CD4-positive, alpha-beta T cell treated with Interleukin-21 for 1 hour (primary cell): ENCODE measurements around the gene PAIP2.

ENCODE experiments used
- DNase-seq: peaks from one replicate; pipeline ENCODE4 v3.0.0-alpha.2; 2020

Gene PAIP2

DNA sequence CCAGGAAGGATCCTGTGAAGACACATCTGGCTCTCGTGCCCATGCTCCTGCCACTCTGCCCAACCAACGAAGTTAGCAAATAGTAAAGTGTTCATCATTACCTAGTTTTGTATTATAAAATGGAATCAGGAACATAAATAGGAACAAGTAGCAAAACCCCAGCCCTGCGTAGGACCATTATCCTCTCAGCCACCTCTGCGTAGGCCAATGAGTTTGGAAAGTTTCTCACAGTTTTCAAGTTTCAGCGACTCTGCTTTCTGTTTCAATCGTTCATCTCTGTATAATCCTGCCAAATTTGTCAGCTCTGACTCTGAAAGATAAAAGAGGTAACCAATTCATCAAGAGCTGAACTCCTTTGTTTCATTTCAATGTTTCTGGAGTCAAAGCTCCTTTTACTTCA is 72.3 kb downstream of the PAIP2 start:
- DNase-seq = no peak

DNA sequence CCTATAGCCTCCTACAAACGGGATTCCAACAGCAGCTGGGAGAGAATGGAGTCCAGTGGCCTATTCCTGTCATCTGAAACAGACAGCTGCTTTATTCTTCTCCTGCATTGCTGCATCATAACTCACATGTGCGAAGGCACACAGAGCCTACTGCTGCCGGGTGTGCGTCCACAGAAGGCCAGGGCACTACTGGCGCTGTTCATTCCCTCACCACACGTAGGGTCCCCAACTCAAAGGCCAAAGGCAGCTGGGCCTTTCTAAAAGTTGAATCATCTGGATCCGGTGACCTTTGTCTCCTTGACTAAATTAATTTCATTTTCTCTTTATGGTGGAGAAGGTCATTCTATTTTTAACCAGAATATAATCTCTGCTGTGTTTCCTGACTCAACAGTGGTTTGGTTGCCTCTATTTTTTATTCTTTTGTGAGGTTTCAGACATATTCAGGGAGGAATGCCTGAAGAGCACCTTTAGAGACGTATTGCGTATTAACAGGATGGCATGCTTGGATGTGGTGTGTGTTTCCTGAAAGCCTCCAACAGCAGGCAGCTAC is 73.0 kb downstream of the PAIP2 start:
- DNase-seq = no peak

DNA sequence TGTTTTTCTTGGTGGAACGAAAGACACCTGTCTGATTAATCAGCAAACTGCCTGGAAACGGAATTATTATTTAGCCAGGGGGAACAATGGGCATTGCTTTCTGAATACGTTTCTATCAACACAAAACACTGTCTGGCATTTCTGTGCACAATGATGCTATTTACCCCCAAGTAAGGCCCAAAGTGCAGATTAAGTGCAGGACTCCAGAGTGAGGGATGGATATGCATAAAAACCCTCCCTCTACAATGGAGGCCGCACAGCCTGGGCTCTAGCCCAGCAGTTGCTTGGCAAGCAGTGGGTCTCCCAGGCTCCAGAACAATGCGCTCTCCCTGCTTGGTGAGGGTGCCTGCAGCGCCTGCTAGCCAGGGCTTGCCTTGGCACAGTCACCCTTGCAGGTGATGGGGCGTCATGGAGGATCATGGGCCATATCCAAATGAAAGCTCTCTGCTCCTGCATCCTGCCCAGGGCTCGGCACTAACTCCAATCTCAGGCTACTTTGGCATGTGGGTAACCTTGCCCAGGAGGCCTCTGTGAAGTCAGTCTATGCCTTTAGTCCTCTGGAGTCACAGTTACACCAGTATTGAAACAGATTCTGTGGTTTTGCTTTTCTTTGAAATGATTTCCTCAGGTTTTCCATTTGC is 73.7 kb downstream of the PAIP2 start:
- DNase-seq = no peak

DNA sequence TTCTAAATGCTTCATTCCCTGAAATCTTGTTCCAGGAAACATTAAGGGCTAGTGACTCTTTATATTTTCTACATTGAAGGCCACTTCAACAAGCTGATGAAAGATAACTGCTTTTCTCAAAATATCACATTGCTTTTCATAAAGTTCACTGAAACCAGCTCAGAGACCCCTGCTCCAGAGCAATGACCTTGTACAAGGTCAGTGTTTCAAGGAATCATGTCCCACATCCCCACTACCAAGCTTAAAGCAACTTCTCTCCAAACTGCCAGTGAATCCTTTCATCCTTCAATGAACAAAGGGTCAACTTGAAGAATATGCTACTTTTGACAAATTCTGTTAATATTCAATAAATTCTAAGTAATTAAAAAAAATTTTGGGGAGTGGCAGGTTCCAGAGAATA is 74.2 kb downstream of the PAIP2 start:
- no peak for DNase-seq

DNA sequence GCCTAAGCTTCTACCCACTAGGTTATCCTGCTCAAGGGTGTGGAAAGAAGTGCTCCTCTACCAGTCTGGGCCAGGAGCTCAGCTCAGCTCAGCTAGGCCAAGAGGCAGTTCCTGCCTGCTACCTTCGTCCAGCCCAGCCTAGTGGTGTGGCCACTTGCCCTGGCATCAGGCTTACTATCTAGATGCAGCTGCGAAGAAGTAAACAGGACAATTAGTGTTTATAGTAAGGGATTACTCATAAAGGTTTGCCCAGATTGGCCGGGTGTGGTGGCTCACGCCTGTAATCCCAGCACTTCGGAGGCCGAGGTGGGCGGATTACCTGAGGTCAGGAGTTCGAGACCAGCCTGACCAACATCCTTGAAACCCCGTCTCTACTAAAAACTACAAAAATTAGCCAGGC is 75.0 kb downstream of the PAIP2 start:
- DNase-seq = no peak

DNA sequence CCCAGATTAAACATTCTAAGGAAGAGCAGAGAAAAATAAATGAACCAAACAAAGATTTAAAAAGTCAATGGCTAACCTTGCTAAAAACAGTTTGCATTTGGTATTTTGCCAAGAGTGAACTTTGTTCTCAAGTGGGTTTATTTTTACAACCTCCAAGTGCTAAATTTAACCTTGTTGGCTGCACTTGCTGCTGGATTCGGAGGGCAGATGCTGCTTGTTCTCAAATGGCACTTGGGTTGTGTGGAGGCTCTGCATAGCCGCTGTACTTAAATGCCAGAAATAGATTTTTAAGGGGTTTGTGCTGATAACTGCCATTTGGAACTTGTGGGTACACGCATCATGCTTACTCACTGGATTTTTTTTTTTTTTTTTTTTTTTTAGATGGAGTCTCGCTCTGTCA is 75.6 kb downstream of the PAIP2 start:
- DNase-seq = no peak

DNA sequence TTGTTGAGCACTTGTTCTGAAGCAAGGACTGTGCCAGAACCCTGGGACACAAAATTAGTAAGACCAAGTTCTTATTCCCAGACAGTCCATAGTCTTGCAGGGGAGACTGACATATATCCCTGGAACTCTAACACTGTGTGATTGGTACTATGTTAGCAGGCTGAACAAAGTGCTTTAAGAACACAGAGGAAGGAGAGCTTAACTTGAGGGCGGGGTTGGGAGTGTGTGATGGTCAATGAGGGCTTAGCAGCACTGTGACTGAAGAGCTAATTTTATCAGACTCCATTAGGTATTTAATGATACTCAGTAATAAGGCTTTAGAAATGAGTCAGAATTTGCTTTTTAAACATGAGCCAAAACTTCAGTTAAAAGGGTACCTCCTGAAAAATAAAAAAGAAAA is 77.1 kb downstream of the PAIP2 start:
- DNase-seq = no peak
